Neural progenitor cell (in vitro differentiated cells): ENCODE data around the gene UQCRQ.

ENCODE experiments used
- EZH2 ChIP-seq: fragments of 200-600 bp; sonication (generic); IDR thresholded peaks from 2 replicates; pipeline ENCODE4 v1.6.1; 2017; ENCODE audit warnings: antibody characterized with exemption, mild to moderate bottlenecking, moderate library complexity
- TF ChIP-seq, protein P1 (sequence below): fragments of 200-600 bp; sonication (generic); IDR thresholded peaks from 2 replicates; pipeline ENCODE4 v1.5.1; 2017; ENCODE audit warnings: antibody characterized with exemption, mild to moderate bottlenecking

GRCh38 chr5:132895719-132896305, 29.4 kb downstream of the UQCRQ start:
- TF ChIP-seq, protein P1, sequence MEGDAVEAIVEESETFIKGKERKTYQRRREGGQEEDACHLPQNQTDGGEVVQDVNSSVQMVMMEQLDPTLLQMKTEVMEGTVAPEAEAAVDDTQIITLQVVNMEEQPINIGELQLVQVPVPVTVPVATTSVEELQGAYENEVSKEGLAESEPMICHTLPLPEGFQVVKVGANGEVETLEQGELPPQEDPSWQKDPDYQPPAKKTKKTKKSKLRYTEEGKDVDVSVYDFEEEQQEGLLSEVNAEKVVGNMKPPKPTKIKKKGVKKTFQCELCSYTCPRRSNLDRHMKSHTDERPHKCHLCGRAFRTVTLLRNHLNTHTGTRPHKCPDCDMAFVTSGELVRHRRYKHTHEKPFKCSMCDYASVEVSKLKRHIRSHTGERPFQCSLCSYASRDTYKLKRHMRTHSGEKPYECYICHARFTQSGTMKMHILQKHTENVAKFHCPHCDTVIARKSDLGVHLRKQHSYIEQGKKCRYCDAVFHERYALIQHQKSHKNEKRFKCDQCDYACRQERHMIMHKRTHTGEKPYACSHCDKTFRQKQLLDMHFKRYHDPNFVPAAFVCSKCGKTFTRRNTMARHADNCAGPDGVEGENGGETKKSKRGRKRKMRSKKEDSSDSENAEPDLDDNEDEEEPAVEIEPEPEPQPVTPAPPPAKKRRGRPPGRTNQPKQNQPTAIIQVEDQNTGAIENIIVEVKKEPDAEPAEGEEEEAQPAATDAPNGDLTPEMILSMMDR: no peak
- no peak for TF ChIP-seq EZH2
